Ectodermal cell (in vitro differentiated cells): Measurements from ENCODE around the gene LRCH1.

Experiments
- H3K27ac ChIP-seq: 2 replicates; pipeline ENCODE4 v1.7.0; 2013; ENCODE audit warnings: mild to moderate bottlenecking, low read depth, low read length; ENCODE audit not compliant: insufficient read depth, poor library complexity, severe bottlenecking
- H3K27me3 ChIP-seq: 2 replicates; pipeline ENCODE4 v1.7.0; 2013; ENCODE audit warnings: mild to moderate bottlenecking, low read length; ENCODE audit not compliant: insufficient read depth, control insufficient read depth, poor library complexity, severe bottlenecking
- H3K36me3 ChIP-seq: one replicate; pipeline ENCODE4 v1.7.0; 2013; ENCODE audit warnings: low read length; ENCODE audit not compliant: control insufficient read depth, insufficient read depth
- H3K4me1 ChIP-seq: one replicate; pipeline ENCODE4 v1.7.0; 2013; ENCODE audit warnings: low read length; ENCODE audit not compliant: control insufficient read depth, insufficient read depth
- H3K4me3 ChIP-seq: 2 replicates; pipeline ENCODE4 v1.7.0; 2013; ENCODE audit warnings: low read depth, low read length, control low read depth; ENCODE audit not compliant: insufficient read depth
- H3K9me3 ChIP-seq: 2 replicates; pipeline ENCODE4 v1.7.0; 2013; ENCODE audit warnings: mild to moderate bottlenecking, low read length, moderate library complexity; ENCODE audit not compliant: control insufficient read depth
- WGBS, 2 experiments: methylation state at CpG; one replicate each; pipeline ENCODE4 v1.1.7; 2013; ENCODE audit warnings: missing lambda C conversion rate in 2 of 2; 5-methylcytosine and 5-hydroxymethylcytosine counted together

Gene LRCH1

GRCh38 chr13:46659413-46660065 lies 106.6 kb downstream of the LRCH1 start:
- Histone ChIP-seq H3K4me1 (peaks cover 14% of the 10 kb centered on the region), H3K4me3 (no peak overlapping the region), H3K9me3 (no peaks in the 10 kb centered on the region), H3K36me3 (no peaks in the 10 kb centered on the region), H3K27me3 (no peaks in the 10 kb centered on the region), H3K27ac (no peak overlapping the region)
- WGBS, 2 experiments = 96 to 98% methylated on average over 6 of the region's 6 CpGs

- no peaks in the 10 kb centered on the region for H3K27me3 ChIP-seq
- 92 to 93% methylated on average over 3 of the region's 3 CpGs for WGBS, 2 experiments
- H3K27ac ChIP-seq = no peak overlapping the region
Measured at GRCh38 chr13:46660416-46660815, 107.4 kb downstream of the LRCH1 start.

GRCh38 chr13:46660857-46661256 lies 107.9 kb downstream of the LRCH1 start:
- no peaks in the 10 kb centered on the region for H3K9me3 ChIP-seq
- no peaks in the 10 kb centered on the region for H3K27me3 ChIP-seq
- 91 to 96% methylated on average over 4 of the region's 4 CpGs for WGBS, 2 experiments
- no peak overlapping the region for H3K4me3 ChIP-seq
- no peaks in the 10 kb centered on the region for H3K36me3 ChIP-seq
- no peak overlapping the region for H3K27ac ChIP-seq
- H3K4me1 ChIP-seq = peaks cover 15% of the 10 kb centered on the region

More at GRCh38 chr13:46660416-46660815, 107.4 kb downstream of the LRCH1 start:
- Histone ChIP-seq H3K36me3 (no peaks in the 10 kb centered on the region), H3K4me3 (no peak overlapping the region), H3K4me1 (peaks cover 15% of the 10 kb centered on the region), H3K9me3 (no peaks in the 10 kb centered on the region)

- H3K27ac ChIP-seq = no peak overlapping the region
- H3K9me3 ChIP-seq = no peaks in the 10 kb centered on the region
- H3K4me1 ChIP-seq = peaks cover 17% of the 10 kb centered on the region
- H3K36me3 ChIP-seq = no peaks in the 10 kb centered on the region
- no peak overlapping the region for H3K4me3 ChIP-seq
- WGBS, 2 experiments = 89 to 92% methylated on average over 2 to 3 of the region's 3 CpGs
- H3K27me3 ChIP-seq = no peaks in the 10 kb centered on the region
Measured at GRCh38 chr13:46662690-46663089, 109.7 kb downstream of the LRCH1 start.

- Histone ChIP-seq H3K4me1 (peaks cover 17% of the 10 kb centered on the region), H3K27ac (no peak overlapping the region), H3K9me3 (no peaks in the 10 kb centered on the region), H3K36me3 (no peaks in the 10 kb centered on the region), H3K27me3 (no peaks in the 10 kb centered on the region), H3K4me3 (no peak overlapping the region)
- 43 to 51% methylated on average over 2 to 3 of the region's 3 CpGs for WGBS, 2 experiments
Measured at GRCh38 chr13:46663206-46664037, 110.5 kb downstream of the LRCH1 start.

- Histone ChIP-seq H3K36me3 (no peaks in the 10 kb centered on the region), H3K27me3 (no peaks in the 10 kb centered on the region), H3K4me3 (no peak overlapping the region), H3K9me3 (no peaks in the 10 kb centered on the region), H3K27ac (no peak overlapping the region), H3K4me1 (peaks cover 17% of the 10 kb centered on the region)
- WGBS, 2 experiments = 94 to 100% methylated on average over 1 to 3 of the region's 3 CpGs
Measured at GRCh38 chr13:46664195-46664594, 111.2 kb downstream of the LRCH1 start.

GRCh38 chr13:46665248-46665632 lies 112.3 kb downstream of the LRCH1 start:
- Histone ChIP-seq H3K9me3 (no peaks in the 10 kb centered on the region), H3K27me3 (no peaks in the 10 kb centered on the region), H3K27ac (no peak overlapping the region), H3K4me1 (peaks cover 17% of the 10 kb centered on the region), H3K4me3 (no peak overlapping the region), H3K36me3 (no peaks in the 10 kb centered on the region)

GRCh38 chr13:46665633-46666482 lies 112.9 kb downstream of the LRCH1 start:
- no peaks in the 10 kb centered on the region for H3K9me3 ChIP-seq
- H3K36me3 ChIP-seq = no peaks in the 10 kb centered on the region
- H3K4me1 ChIP-seq = peaks cover 17% of the 10 kb centered on the region
- H3K27ac ChIP-seq = no peak overlapping the region
- 68 to 73% methylated on average over 5 to 7 of the region's 7 CpGs for WGBS, 2 experiments
- H3K27me3 ChIP-seq = no peaks in the 10 kb centered on the region
- H3K4me3 ChIP-seq = no peak overlapping the region

GRCh38 chr13:46666727-46667456 lies 113.9 kb downstream of the LRCH1 start:
- Histone ChIP-seq H3K36me3 (no peaks in the 10 kb centered on the region), H3K27ac (no peak overlapping the region), H3K9me3 (no peaks in the 10 kb centered on the region), H3K4me1 (peaks cover 17% of the 10 kb centered on the region), H3K27me3 (no peaks in the 10 kb centered on the region), H3K4me3 (no peak overlapping the region)
- 31 to 32% methylated on average over 3 of the region's 3 CpGs for WGBS, 2 experiments
